HG03025 (cell line): Measurements from ENCODE around the gene CT45A6.
"Not testable (repeated sequence)": the region's sequence is repeated elsewhere in the genome, so short reads cannot be mapped to it uniquely, and the experiment has no call there.

Source experiments
- ATAC-seq: cut with Tn5 transposase; IDR thresholded peaks from one replicate; pipeline ENCODE4 v1.9.1; 2021; ENCODE audit warnings: mild to moderate bottlenecking, moderate library complexity; ENCODE audit not compliant: unreplicated experiment, low FRiP score

Gene CT45A6

GRCh38 chrX:135802687-135803086, at the start of gene CT45A6:
Gene CT45A6 (minus strand): TSS chrX:135802787. CDS start chrX:135798993, 3,794 bp downstream.
- ATAC-seq = not testable (repeated sequence)

- not testable (repeated sequence) for ATAC-seq
Measured at GRCh38 chrX:135837180-135837579, 34.6 kb upstream of the CT45A6 start, which contains the start of gene CT45A7. Gene CT45A7 (minus strand): TSS chrX:135837280. CDS start chrX:135833533, 3,747 bp downstream.

- not testable (repeated sequence) for ATAC-seq
Measured at GRCh38 chrX:135819912-135820311, 17.3 kb upstream of the CT45A6 start, which contains the start of gene CT45A2. Gene CT45A2 (minus strand): TSS chrX:135820012. CDS start chrX:135816265, 3,747 bp downstream.

- ATAC-seq = not testable (repeated sequence)
Measured at GRCh38 chrX:135785403-135785802, 17.2 kb downstream of the CT45A6 start, which contains the start of gene CT45A5. Gene CT45A5 (minus strand): TSS chrX:135785503. CDS start chrX:135781729, 3,774 bp downstream.

- not testable (repeated sequence) for ATAC-seq
Measured at GRCh38 chrX:135768091-135768490, 34.5 kb downstream of the CT45A6 start, which contains the start of gene CT45A3. Gene CT45A3 (minus strand): TSS chrX:135768191. CDS start chrX:135764444, 3,747 bp downstream.

GRCh38 chrX:135744739-135745138, 57.8 kb downstream of the CT45A6 start:
- not testable (repeated sequence) for ATAC-seq
